HG03175 (cell line): Measurements from ENCODE around the gene LTB4R.

Experiments
- ATAC-seq: cut with Tn5 transposase; IDR thresholded peaks from one replicate; pipeline ENCODE4 v1.9.1; 2021; ENCODE audit warnings: mild to moderate bottlenecking, moderate library complexity; ENCODE audit not compliant: unreplicated experiment

The LTB4R gene

GRCh38 chr14:24310646-24311604 is at the start of gene LTB4R:
LTB4R (plus strand) TSS chr14:24311502; CDS start chr14:24315652, 4,150 bp downstream.
- ATAC-seq, result peak; percentile 73

- ATAC-seq, result no peak
Observed at GRCh38 chr14:24261969-24262327, 49.4 kb upstream of the LTB4R start.

GRCh38 chr14:24262821-24263733 is 48.2 kb upstream of the LTB4R start, which contains the start of gene TGM1:
TGM1 (minus strand) TSS chr14:24263177; CDS start chr14:24262352, 825 bp downstream.
- ATAC-seq, result no peak

- no peak for ATAC-seq
Observed at GRCh38 chr14:24263848-24264247, 47.5 kb upstream of the LTB4R start.

- ATAC-seq, result no peak
Observed at GRCh38 chr14:24264298-24264697, 47.0 kb upstream of the LTB4R start.

- ATAC-seq, result no peak
Observed at GRCh38 chr14:24266344-24267244, 44.7 kb upstream of the LTB4R start.

- ATAC-seq, result no peak
Observed at GRCh38 chr14:24267516-24267915, 43.8 kb upstream of the LTB4R start.

GRCh38 chr14:24268225-24268624 is 43.1 kb upstream of the LTB4R start:
- no peak for ATAC-seq

- no peak for ATAC-seq
Observed at GRCh38 chr14:24269368-24269767, 41.9 kb upstream of the LTB4R start.

- ATAC-seq, result no peak
Observed at GRCh38 chr14:24269910-24270536, 41.3 kb upstream of the LTB4R start.

- ATAC-seq, result peak; percentile 2
Observed at GRCh38 chr14:24270537-24271133, 40.7 kb upstream of the LTB4R start.

GRCh38 chr14:24271134-24271833 is 40.0 kb upstream of the LTB4R start, which contains the start of gene RABGGTA:
RABGGTA (minus strand) TSS chr14:24271597; CDS start chr14:24271115, 482 bp downstream.
- ATAC-seq, result peak; percentile 89

GRCh38 chr14:24271834-24272263 is 39.5 kb upstream of the LTB4R start:
- ATAC-seq, result no peak

GRCh38 chr14:24272467-24272866 is 38.8 kb upstream of the LTB4R start:
- no peak for ATAC-seq

GRCh38 chr14:24273422-24273998 is 37.8 kb upstream of the LTB4R start:
- ATAC-seq, result no peak

- ATAC-seq, result peak; percentile 34
Observed at GRCh38 chr14:24274101-24274543, 37.2 kb upstream of the LTB4R start.

GRCh38 chr14:24277071-24277470 is 34.2 kb upstream of the LTB4R start:
- ATAC-seq, result no peak

- ATAC-seq, result no peak
Observed at GRCh38 chr14:24277606-24278321, 33.5 kb upstream of the LTB4R start.
